ENCODE measurements around the gene CTDSPL2. TPM values are rescaled to one million over a fixed set of nuclear protein-coding genes. Genes with fewer than 3 reads are reported as not detected.
"Not testable (repeated sequence)": the region's sequence is repeated elsewhere in the genome, so short reads cannot be mapped to it uniquely, and the experiment has no call there.

The CTDSPL2 gene
- total and polyA plus RNA-seq, 2 experiments from 2014 or later, result 21.1 to 48.2 TPM

DNA sequence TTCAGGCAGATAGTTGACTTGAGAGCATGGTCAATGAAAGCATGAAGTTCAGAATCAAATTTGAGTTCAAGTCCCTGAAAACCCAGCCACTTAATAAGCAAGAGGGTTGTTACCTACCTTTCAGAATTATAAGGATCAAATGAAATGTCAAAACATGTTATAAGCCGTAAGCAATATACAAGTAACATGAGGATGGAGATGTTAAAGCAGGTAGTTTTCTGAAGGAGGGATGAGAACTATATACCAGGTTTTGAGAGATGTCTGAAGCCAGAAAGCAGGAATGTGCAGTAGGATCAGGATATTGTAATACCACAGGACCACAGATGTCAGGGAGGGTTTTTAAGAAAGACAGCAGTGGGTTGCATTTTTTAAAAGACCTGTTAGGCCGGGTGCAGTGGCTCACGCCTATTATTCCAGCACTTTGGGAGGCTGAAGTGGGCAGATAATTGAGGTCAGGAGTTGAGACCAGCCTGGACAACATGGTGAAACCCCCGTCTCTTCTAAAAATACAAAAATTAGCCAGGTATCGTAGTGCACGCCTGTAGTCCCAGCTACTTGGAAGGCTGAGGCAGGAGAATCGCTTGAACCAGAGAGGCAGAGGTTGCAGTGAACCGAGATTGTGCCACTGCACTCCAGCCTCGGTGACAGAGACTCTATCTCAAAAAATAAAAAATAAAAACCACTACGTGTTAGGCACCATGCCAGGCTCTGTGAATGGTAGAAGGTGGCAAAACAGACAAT, 102.6 kb downstream of the CTDSPL2 start:
- Histone ChIP-seq H4K20me1 (ENCODE audit: insufficient read depth) (no peaks in the 10 kb centered on the region), H3K9ac (no peak overlapping the region), H3K79me2 (ENCODE audit: insufficient read depth) (peaks cover 6% of the 10 kb centered on the region), H3K36me3 (ENCODE audit: low read depth) (peaks cover 9% of the 10 kb centered on the region; the same call in 1 of the 2 replicates), H3F3A (ENCODE audit: insufficient read depth) (peaks cover 6% of the 10 kb centered on the region; the same call in 1 of the 2 replicates), H3K9me2 (ENCODE audit: insufficient read depth) (no peaks in the 10 kb centered on the region), H3K4me3 (no peak overlapping the region), H3K27ac (no peak overlapping the region), H3K4me1 (ENCODE audit: insufficient read depth) (peaks cover 2% of the 10 kb centered on the region; the same call in 1 of the 2 replicates), H3K9me3 (ENCODE audit: low read depth) (no peaks in the 10 kb centered on the region), H3K4me2 (ENCODE audit: unreplicated experiment) (no peak overlapping the region), H3K27me3 (replicated peaks; ENCODE audit: insufficient read depth) (no peaks in the 10 kb centered on the region), H2AFZ (no peak overlapping the region)
- TF ChIP-seq EZH2phosphoT487 (IDR thresholded peaks at IDR 0.05; ENCODE audit: insufficient read depth, low read depth), result no peak
- 79 to 80% methylated on average over 10 of the region's 10 CpGs for WGBS, 2 experiments (ENCODE audit: low coverage in 1 of 2, low lambda C conversion rate in 2 of 2, missing lambda C conversion rate in 2 of 2)
- no peak for DNase-seq
- in situ Hi-C loops (cut with MboI), result no loop called here

GRCh38 chr15:44530653-44531052, 103.2 kb downstream of the CTDSPL2 start:
- Histone ChIP-seq H3K4me1 (ENCODE audit: insufficient read depth) (peaks cover 8% of the 10 kb centered on the region), H3K9me2 (ENCODE audit: insufficient read depth) (no peaks in the 10 kb centered on the region), H2AFZ (no peak overlapping the region), H3K27me3 (replicated peaks; ENCODE audit: insufficient read depth) (no peaks in the 10 kb centered on the region), H3K9me3 (ENCODE audit: low read depth) (no peaks in the 10 kb centered on the region), H4K20me1 (ENCODE audit: insufficient read depth) (no peaks in the 10 kb centered on the region), H3K4me3 (no peak overlapping the region), H3F3A (ENCODE audit: insufficient read depth) (peaks cover 6% of the 10 kb centered on the region; the same call in 1 of the 2 replicates), H3K36me3 (ENCODE audit: low read depth) (peaks cover 4% of the 10 kb centered on the region; the same call in 1 of the 2 replicates), H3K79me2 (ENCODE audit: insufficient read depth) (peaks cover 13% of the 10 kb centered on the region), H3K9ac (no peak overlapping the region), H3K4me2 (ENCODE audit: unreplicated experiment) (no peak overlapping the region), H3K27ac (no peak overlapping the region)
- DNase-seq, result no peak
- TF ChIP-seq EZH2phosphoT487 (IDR thresholded peaks at IDR 0.05; ENCODE audit: insufficient read depth, low read depth) (no peak), EZH2 (IDR thresholded peaks at IDR 0.05; ENCODE audit: insufficient read depth, poor library complexity, severe bottlenecking) (no peak)
- in situ Hi-C loops (cut with MboI), result no loop called here
- 89 to 92% methylated on average over 3 of the region's 3 CpGs for WGBS, 2 experiments (ENCODE audit: low coverage in 1 of 2, low lambda C conversion rate in 2 of 2, missing lambda C conversion rate in 2 of 2)

GRCh38 chr15:44532275-44532674, 104.8 kb downstream of the CTDSPL2 start:
- WGBS, 2 experiments (ENCODE audit: low coverage in 1 of 2, low lambda C conversion rate in 2 of 2, missing lambda C conversion rate in 2 of 2), result 96 to 100% methylated on average over 5 of the region's 5 CpGs
- H3K36me3 ChIP-seq (ENCODE audit: low read depth); H3K4me2 ChIP-seq (ENCODE audit: unreplicated experiment); H2AFZ ChIP-seq; H3K27ac ChIP-seq; H3K9ac ChIP-seq; H3K27me3 ChIP-seq (replicated peaks; ENCODE audit: insufficient read depth); DNase-seq; H3K9me2 ChIP-seq (ENCODE audit: insufficient read depth); H4K20me1 ChIP-seq (ENCODE audit: insufficient read depth); H3K9me3 ChIP-seq (ENCODE audit: low read depth); in situ Hi-C loops (cut with MboI); H3K4me3 ChIP-seq: not testable (repeated sequence)
- Histone ChIP-seq H3K79me2 (ENCODE audit: insufficient read depth) (peaks cover 19% of the 10 kb centered on the region), H3K4me1 (ENCODE audit: insufficient read depth) (peaks cover 11% of the 10 kb centered on the region), H3F3A (ENCODE audit: insufficient read depth) (peaks cover 11% of the 10 kb centered on the region)

DNA sequence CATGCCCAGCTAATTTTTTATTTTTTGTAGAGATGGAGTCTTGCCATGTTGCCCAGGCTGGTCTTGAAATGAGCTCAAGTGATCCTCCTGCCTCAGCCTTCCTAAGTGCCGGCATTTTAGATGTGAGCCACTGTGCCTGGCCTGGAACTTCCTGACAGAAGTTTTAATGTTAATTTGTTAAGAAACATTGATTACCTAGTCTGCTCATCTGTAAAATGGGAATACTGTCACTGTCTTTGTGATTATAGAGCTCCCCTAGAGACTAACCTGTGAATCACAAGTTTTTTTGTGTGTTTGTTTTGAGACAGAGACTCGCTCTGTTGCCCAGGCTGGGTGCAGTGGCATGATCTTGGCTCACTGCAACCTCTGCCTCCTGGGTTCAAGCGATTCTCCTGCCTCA, 105.3 kb downstream of the CTDSPL2 start:
- in situ Hi-C loops (cut with MboI), result no loop called here
- Histone ChIP-seq H3F3A (ENCODE audit: insufficient read depth) (peaks cover 11% of the 10 kb centered on the region), H3K4me1 (ENCODE audit: insufficient read depth) (peaks cover 11% of the 10 kb centered on the region), H3K9me3 (ENCODE audit: low read depth) (no peaks in the 10 kb centered on the region), H3K79me2 (ENCODE audit: insufficient read depth) (peaks cover 23% of the 10 kb centered on the region), H4K20me1 (ENCODE audit: insufficient read depth) (no peaks in the 10 kb centered on the region), H3K27me3 (replicated peaks; ENCODE audit: insufficient read depth) (no peaks in the 10 kb centered on the region), H2AFZ (no peak overlapping the region), H3K36me3 (ENCODE audit: low read depth) (no peaks in the 10 kb centered on the region; the same call in 1 of the 2 replicates), H3K4me2 (ENCODE audit: unreplicated experiment) (no peak overlapping the region), H3K27ac (no peak overlapping the region), H3K9ac (no peak overlapping the region), H3K4me3 (no peak overlapping the region), H3K9me2 (ENCODE audit: insufficient read depth) (no peaks in the 10 kb centered on the region)
- TF ChIP-seq EZH2 (IDR thresholded peaks at IDR 0.05; ENCODE audit: insufficient read depth, poor library complexity, severe bottlenecking) (no peak), EZH2phosphoT487 (IDR thresholded peaks at IDR 0.05; ENCODE audit: insufficient read depth, low read depth) (no peak)
- DNase-seq, result no peak
- 97 to 99% methylated on average over 3 of the region's 3 CpGs for WGBS, 2 experiments (ENCODE audit: low coverage in 1 of 2, low lambda C conversion rate in 2 of 2, missing lambda C conversion rate in 2 of 2)
